GM21515 (cell line): ENCODE data around the gene KIF3C.
"Not testable (repeated sequence)": the region's sequence is repeated elsewhere in the genome, so short reads cannot be mapped to it uniquely, and the experiment has no call there.

ENCODE experiments used
- ATAC-seq: cut with Tn5 transposase; IDR thresholded peaks from one replicate; pipeline ENCODE4 v1.9.1; 2021; ENCODE audit not compliant: unreplicated experiment

The KIF3C gene

GRCh38 chr2:25966531-25967270 is 15.6 kb downstream of the KIF3C start:
- ATAC-seq = no peak

GRCh38 chr2:25964891-25965290 is 17.4 kb downstream of the KIF3C start:
- no peak for ATAC-seq

GRCh38 chr2:25960920-25961319 is 21.4 kb downstream of the KIF3C start:
- no peak for ATAC-seq

- no peak for ATAC-seq
Measured at GRCh38 chr2:25960396-25960795, 21.9 kb downstream of the KIF3C start.

GRCh38 chr2:25958611-25959010 is 23.7 kb downstream of the KIF3C start:
- ATAC-seq = not testable (repeated sequence)

GRCh38 chr2:25957743-25958142 is 24.6 kb downstream of the KIF3C start:
- no peak for ATAC-seq

- ATAC-seq = no peak
Measured at GRCh38 chr2:25955869-25956535, 26.3 kb downstream of the KIF3C start.

- no peak for ATAC-seq
Measured at GRCh38 chr2:25955036-25955435, 27.3 kb downstream of the KIF3C start.

GRCh38 chr2:25954199-25954752 is 28.0 kb downstream of the KIF3C start:
- no peak for ATAC-seq

GRCh38 chr2:25951071-25951547 is 31.2 kb downstream of the KIF3C start:
- ATAC-seq = no peak

- no peak for ATAC-seq
Measured at GRCh38 chr2:25948437-25948836, 33.9 kb downstream of the KIF3C start.

GRCh38 chr2:25941042-25941441 is 41.3 kb downstream of the KIF3C start:
- ATAC-seq = no peak

GRCh38 chr2:25939257-25939668 is 43.0 kb downstream of the KIF3C start:
- no peak for ATAC-seq

GRCh38 chr2:25938345-25938744 is 44.0 kb downstream of the KIF3C start:
- no peak for ATAC-seq

GRCh38 chr2:25936889-25937545 is 45.3 kb downstream of the KIF3C start:
- ATAC-seq = no peak

- no peak for ATAC-seq
Measured at GRCh38 chr2:25933622-25934021, 48.7 kb downstream of the KIF3C start.

GRCh38 chr2:25929789-25930473 is 52.4 kb downstream of the KIF3C start:
- no peak for ATAC-seq

- ATAC-seq = no peak
Measured at GRCh38 chr2:25928668-25929067, 53.6 kb downstream of the KIF3C start.

- no peak for ATAC-seq
Measured at GRCh38 chr2:25926984-25927756, 55.1 kb downstream of the KIF3C start.

GRCh38 chr2:25922501-25922900 is 59.8 kb downstream of the KIF3C start:
- no peak for ATAC-seq
